Stimulated activated naive CD4-positive, alpha-beta T cell treated with Interleukin-2 at 50 U/mL for 16 hours (primary cell): ENCODE data around the gene PCDHB9.
"Not testable (repeated sequence)": the region's sequence is repeated elsewhere in the genome, so short reads cannot be mapped to it uniquely, and the experiment has no call there.

Source experiments
- DNase-seq: peaks from one replicate; lab custom pipeline; 2025; lab: John Stamatoyannopoulos, UW

PCDHB9 gene

DNA sequence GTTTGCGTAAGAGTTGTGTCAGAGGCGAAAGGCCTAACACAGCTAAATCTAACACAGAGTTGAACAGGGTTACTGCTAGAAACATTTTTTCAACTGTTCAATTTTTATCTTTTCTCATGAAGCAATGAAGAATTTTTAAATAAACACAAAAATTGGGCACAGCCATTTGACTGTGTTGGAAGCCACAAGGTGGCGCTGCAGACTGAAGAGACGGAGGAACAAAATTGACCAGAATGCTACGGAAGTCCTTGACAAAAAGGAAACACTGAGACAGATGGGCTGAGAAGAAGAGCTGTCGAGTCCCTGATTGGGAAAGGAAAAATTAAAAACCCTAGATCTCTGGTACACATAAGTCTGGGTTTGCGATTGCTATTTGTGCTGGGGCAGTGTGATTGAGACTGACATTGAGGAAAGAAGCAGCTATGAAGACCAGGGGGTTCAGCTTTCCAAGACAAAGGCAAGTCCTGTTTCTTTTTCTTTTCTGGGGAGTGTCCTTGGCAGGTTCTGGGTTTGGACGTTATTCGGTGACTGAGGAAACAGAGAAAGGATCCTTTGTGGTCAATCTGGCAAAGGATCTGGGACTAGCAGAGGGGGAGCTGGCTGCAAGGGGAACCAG is at the start of gene PCDHB9:
Gene PCDHB9, plus strand, starts transcription at position 265 of the 616 bp plus-strand sequence. Its CDS starts 158 bp downstream, at position 423.
- peak; percentile 17 for DNase-seq

DNA sequence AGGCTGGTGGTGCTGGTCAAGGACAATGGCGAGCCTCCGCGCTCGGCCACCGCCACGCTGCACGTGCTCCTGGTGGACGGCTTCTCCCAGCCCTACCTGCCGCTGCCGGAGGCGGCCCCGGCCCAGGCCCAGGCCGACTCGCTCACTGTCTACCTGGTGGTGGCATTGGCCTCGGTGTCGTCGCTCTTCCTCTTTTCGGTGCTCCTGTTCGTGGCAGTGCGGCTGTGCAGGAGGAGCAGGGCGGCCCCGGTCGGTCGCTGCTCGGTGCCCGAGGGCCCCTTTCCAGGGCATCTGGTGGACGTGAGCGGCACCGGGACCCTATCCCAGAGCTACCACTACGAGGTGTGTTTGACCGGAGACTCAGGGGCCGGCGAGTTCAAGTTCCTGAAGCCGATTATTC is 49.6 kb upstream of the PCDHB9 start:
- DNase-seq: not testable (repeated sequence)

DNA sequence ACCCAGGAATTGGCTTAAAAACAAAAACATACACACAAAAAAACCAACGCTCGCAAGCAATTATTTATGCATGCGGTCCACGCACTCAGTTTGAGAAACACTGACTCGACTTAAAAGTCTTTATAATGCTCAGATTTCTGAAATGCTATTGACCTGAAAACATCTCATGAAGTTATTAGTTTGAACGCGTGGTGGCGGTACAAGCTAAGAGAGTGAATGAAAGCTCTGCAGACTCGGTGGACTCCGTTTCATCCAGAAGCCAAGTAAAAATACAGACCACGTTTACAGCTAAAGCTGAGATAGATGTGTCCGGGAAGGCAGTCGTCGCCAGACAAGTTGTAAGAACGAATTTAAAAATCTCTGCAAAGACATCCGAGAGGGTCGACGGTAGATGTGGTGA is 37.1 kb upstream of the PCDHB9 start, which contains the start of gene PCDHB6:
Gene PCDHB6, plus strand, starts transcription at position 246 of the 400 bp plus-strand sequence. CDS start 201 bp downstream, outside the sequence.
- DNase-seq: no peak

DNA sequence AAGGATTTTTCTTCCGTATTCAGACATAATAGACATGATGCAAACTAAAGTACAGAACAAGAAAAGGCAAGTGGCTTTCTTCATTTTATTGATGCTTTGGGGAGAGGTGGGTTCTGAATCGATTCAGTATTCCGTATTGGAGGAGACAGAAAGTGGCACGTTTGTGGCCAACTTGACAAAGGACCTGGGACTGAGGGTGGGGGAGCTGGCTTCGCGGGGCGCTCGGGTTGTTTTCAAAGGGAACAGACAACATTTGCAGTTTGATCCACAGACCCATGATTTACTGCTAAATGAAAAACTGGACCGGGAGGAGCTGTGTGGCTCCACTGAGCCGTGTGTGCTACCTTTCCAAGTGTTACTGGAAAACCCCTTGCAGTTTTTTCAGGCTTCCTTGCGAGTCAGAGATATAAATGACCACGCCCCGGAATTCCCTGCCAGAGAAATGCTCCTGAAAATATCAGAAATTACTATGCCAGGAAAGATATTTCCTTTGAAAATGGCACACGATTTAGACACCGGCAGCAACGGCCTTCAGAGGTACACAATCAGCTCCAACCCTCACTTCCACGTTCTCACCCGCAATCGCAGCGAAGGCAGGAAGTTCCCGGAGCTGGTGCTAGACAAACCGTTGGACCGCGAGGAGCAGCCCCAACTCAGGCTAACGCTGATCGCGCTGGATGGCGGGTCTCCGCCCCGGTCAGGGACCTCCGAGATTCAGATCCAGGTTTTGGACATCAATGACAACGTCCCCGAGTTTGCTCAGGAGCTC is 36.6 kb upstream of the PCDHB9 start:
- DNase-seq: no peak

DNA sequence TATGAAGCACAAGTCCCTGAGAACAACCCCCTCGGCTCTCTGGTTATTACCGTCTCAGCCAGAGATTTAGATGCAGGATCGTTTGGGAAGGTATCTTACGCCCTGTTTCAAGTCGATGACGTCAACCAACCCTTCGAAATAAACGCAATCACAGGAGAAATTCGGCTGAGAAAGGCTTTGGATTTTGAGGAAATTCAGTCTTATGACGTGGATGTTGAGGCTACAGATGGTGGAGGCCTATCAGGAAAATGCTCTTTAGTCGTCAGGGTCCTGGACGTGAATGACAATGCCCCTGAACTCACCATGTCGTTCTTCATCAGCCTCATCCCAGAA is 36.0 kb upstream of the PCDHB9 start:
- DNase-seq: no peak

DNA sequence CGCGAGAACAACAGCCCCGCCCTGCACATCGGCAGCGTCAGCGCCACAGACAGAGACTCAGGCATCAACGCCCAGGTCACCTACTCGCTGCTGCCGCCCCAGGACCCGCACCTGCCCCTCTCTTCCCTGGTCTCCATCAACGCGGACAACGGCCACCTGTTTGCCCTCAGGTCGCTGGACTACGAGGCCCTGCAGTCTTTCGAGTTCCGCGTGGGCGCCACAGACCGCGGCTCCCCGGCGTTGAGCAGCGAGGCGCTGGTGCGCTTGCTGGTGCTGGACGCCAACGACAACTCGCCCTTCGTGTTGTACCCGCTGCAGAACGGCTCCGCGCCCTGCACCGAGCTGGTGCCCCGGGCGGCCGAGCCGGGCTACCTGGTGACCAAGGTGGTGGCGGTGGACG is 35.3 kb upstream of the PCDHB9 start:
- not testable (repeated sequence) for DNase-seq

DNA sequence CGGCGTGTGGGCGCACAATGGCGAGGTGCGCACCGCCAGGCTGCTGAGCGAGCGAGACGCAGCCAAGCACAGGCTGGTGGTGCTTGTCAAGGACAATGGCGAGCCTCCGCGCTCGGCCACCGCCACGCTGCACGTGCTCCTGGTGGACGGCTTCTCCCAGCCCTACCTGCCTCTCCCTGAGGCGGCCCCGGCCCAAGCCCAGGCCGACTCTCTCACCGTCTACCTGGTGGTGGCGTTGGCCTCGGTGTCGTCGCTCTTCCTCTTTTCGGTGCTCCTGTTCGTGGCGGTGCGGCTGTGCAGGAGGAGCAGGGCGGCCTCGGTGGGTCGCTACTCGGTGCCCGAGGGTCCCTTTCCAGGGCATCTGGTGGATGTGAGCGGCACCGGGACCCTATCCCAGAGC is 34.9 kb upstream of the PCDHB9 start:
- not testable (repeated sequence) for DNase-seq

DNA sequence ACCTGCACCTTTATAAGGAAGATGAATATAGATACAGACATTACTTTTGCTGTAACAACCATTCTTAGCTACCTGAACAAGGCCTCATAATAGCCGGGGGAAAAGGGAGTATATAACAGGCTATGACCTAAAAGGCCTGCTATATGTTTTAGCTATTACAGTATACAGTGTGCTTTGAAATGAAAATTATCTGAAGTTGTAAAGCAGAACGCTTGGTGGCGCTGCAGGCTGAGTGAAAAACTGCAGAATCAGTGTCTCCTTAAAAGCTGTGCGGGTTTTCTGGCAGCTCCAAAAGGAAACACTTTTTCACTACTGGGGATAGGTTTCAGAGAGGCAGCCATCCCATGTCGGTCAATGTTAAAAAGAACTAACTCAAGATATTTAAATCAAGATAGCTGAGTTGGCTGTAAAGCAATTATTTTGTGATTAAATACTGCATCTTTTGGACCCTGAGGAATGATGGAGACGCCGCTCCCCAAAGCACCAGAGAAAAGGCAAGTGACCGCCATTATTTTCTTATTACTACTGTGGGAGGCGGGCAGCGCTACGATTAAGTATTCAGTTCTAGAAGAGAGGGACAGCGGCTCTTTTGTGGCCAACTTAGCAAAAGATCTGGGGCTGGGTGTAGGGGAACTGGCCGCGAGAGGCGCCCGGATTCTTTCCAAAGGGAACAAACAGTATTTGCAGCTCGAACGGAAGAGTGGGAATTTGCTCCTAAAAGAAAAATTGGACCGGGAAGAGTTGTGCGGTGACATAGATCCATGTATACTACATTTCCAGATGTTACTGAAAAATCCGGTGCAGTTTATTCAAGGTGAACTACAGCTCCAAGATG is 31.2 kb upstream of the PCDHB9 start:
- no peak for DNase-seq

DNA sequence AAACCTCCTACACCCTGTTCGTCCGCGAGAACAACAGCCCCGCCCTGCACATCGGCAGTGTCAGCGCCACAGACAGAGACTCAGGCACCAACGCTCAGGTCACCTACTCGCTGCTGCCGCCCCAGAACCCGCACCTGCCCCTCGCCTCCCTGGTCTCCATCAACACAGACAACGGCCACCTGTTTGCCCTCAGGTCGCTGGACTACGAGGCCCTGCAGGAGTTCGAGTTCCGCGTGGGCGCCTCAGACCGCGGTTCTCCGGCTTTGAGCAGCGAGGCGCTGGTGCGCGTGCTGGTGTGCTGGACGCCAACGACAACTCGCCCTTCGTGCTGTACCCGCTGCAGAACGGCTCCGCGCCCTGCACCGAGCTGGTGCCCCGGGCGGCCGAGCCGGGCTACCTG is 29.6 kb upstream of the PCDHB9 start:
- not testable (repeated sequence) for DNase-seq

DNA sequence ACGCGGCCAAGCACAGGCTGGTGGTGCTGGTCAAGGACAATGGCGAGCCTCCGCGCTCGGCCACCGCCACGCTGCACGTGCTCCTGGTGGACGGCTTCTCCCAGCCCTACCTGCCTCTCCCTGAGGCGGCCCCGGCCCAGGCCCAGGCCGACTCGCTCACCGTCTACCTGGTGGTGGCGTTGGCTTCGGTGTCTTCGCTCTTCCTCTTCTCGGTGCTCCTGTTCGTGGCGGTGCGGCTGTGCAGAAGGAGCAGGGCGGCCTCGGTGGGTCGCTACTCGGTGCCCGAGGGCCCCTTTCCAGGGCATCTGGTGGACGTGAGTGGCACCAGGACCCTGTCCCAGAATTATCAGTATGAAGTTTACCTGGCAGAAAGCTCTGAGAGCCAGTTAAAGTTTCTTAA is 29.1 kb upstream of the PCDHB9 start:
- DNase-seq: not testable (repeated sequence)

DNA sequence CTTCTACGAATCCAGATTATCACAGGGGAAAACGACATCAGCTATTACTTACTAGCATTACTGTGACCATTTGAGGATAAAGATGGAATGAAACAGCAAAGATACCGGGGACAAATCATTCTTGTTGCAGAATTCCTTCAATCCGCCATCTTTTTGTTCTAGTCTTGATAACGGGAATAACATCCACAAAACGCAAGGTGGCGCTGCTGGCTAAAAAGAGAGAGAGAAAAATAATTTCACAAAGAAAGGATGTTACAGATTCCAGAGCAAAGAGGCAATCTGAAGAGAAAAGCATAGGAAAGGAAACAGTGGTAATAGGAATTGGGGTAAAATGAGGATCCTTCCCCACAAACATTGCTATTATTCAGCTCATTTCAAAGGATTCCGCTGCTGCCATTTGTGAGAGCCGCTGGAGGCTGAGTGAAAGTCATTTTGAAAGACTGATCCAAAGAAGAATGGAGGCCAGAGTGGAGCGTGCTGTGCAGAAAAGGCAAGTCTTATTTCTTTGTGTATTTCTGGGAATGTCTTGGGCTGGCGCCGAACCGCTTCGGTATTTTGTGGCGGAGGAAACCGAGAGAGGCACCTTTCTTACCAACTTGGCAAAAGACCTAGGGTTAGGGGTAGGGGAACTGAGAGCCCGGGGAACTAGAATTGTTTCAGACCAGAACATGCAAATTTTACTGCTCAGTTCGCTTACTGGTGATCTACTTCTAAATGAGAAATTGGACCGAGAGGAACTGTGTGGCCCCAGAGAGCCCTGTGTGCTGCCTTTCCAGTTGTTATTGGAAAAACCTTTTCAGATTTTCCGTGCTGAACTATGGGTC is 14.4 kb upstream of the PCDHB9 start, which contains the start of gene PCDHB7:
Gene PCDHB7, plus strand, starts transcription at position 264 of the 824 bp plus-strand sequence. Its CDS starts 192 bp downstream, at position 456.
- no peak for DNase-seq

DNA sequence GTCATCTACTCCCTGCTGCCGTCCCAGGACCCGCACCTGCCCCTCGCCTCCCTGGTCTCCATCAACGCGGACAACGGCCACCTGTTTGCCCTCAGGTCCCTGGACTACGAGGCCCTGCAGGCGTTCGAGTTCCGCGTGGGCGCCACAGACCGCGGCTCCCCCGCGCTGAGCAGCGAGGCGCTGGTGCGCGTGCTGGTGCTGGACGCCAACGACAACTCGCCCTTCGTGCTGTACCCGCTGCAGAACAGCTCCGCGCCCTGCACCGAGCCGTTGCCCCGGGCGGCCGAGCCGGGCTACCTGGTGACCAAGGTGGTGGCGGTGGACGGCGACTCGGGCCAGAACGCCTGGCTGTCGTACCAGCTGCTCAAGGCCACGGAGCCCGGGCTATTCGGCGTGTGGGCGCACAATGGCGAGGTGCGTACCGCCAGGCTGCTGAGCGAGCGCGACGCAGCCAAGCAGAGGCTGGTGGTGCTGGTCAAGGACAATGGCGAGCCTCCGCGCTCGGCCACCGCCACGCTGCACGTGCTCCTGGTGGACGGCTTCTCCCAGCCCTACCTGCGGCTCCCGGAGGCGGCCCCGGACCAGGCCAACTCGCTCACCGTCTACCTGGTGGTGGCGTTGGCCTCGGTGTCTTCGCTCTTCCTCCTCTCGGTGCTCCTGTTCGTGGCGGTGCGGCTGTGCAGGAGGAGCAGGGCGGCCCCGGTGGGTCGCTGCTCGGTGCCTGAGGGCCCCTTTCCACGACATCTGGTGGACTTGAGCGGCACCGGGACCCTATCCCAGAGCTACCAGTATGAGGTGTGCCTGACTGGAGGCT is 12.5 kb upstream of the PCDHB9 start:
- DNase-seq: not testable (repeated sequence)

DNA sequence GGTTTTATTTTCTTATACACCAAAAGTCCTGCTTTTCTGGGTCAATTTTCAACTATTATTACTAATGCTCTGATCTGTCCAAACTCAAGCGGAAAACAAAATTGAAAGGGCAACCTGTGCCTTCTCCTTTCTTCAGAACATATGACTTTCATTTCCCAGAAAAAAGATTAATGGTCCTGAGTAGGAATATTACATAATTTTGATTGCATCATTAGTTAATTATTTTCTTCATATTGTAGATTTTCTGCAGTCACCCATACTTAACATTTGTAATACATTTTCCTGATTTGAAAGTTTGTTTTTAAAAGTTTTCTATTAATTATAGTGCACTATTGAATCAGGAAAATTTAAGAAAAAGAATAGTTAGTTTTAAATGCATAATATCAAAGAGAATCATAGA is 11.0 kb upstream of the PCDHB9 start:
- no peak for DNase-seq

DNA sequence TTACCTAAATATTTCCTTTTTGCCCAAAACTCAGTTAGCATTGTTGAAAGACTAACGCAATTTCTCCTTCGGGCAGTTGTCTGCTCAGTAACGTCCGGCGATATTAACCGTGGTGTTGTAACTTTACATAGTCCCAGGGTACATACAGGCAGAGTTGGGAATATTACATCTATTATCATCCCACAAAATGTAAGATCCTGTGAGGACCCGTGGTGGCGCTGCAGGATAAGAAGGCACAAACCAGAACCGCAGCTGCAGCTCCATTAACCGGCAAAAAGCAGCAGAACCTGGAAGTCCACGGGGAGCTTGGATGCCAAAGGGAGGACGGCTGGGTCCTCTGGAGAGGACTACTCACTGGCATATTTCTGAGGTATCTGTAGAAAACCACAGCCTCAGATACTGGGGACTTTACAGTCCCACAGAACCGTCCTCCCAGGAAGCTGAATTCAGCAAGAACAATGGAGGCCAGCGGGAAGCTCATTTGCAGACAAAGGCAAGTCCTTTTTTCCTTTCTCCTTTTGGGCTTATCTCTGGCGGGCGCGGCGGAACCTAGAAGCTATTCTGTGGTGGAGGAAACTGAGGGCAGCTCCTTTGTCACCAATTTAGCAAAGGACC is 9.3 kb upstream of the PCDHB9 start, which contains the start of gene PCDHB8:
Gene PCDHB8, plus strand, starts transcription at position 214 of the 615 bp plus-strand sequence. Its CDS starts 245 bp downstream, at position 459.
- not testable (repeated sequence) for DNase-seq

DNA sequence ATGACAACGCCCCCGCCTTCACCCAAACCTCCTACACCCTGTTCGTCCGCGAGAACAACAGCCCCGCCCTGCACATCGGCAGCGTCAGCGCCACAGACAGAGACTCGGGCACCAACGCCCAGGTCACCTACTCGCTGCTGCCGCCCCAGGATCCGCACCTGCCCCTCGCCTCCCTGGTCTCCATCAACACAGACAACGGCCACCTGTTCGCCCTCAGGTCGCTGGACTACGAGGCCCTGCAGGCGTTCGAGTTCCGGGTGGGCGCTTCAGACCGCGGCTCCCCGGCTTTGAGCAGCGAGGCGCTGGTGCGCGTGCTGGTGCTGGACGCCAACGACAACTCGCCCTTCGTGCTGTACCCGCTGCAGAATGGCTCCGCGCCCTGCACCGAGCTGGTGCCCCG is 7.6 kb upstream of the PCDHB9 start:
- DNase-seq: not testable (repeated sequence)

DNA sequence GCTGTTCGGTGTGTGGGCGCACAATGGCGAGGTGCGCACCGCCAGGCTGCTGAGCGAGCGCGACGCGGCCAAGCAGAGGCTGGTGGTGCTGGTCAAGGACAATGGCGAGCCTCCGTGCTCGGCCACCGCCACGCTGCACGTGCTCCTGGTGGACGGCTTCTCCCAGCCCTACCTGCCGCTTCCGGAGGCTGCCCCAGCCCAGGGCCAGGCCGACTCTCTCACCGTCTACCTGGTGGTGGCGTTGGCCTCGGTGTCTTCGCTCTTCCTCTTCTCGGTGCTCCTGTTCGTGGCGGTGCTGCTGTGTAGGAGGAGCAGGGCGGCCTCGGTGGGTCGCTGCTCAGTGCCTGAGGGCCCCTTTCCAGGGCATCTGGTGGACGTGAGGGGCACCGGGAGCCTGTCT is 7.1 kb upstream of the PCDHB9 start:
- DNase-seq: not testable (repeated sequence)

DNA sequence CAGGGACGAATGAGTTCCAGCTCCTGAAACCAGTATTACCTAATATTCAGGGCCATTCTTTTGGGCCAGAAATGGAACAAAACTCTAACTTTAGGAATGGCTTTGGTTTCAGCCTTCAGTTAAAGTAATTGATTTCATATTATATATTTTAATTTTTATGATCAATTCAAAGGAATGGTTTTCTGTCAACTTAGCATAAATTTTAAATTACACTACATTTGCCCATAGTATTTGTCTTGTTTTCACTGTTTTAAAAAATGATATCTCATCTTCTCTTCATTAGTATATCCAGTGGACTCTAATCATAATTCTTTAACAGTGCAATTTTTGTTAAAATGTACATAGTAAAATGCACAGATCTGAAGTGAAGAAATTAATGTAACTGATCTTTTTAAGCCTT is 6.6 kb upstream of the PCDHB9 start:
- DNase-seq: no peak

DNA sequence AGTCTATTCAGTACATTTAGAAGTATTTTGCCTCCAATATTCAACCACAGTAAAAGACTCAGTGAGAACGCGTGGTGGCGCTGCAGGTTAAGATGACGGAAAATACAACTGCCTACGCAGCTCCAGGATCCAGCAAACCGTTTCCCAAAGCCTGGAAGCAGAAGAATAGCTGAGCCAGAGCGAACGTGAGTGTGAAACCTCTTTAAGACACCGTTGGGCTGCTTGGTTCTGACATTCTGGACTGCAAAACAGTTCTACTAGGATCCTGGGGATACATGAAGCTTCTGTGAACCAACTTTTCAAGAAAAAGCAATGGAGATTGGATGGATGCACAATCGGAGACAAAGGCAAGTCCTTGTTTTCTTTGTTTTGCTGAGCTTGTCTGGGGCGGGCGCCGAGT is 4.7 kb upstream of the PCDHB9 start, which contains the start of gene PCDHB16:
Gene PCDHB16, plus strand, starts transcription at position 140 of the 400 bp plus-strand sequence. Its CDS starts 173 bp downstream, at position 313.
- DNase-seq: no peak

DNA sequence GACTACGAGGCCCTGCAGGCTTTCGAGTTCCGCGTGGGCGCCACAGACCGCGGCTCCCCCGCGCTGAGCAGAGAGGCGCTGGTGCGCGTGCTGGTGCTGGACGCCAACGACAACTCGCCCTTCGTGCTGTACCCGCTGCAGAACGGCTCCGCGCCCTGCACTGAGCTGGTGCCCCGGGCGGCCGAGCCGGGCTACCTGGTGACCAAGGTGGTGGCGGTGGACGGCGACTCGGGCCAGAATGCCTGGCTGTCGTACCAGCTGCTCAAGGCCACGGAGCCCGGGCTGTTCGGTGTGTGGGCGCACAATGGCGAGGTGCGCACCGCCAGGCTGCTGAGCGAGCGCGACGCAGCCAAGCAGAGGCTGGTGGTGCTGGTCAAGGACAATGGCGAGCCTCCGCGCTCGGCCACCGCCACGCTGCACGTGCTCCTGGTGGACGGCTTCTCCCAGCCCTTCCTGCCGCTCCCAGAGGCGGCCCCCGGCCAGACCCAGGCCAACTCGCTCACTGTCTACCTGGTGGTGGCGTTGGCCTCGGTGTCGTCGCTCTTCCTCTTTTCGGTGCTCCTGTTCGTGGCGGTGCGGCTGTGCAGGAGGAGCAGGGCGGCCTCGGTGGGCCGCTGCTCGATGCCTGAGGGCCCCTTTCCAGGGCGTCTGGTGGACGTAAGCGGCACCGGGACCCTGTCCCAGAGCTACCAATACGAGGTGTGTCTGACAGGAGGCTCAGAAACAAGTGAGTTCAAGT is 2.7 kb upstream of the PCDHB9 start:
- DNase-seq: not testable (repeated sequence)
